HT1080 (cell line): Measurements from ENCODE around the gene GALNTL6. TPM values are rescaled to one million over a fixed set of nuclear protein-coding genes. Genes with fewer than 3 reads are reported as not detected.
"Not testable (repeated sequence)": the region's sequence is repeated elsewhere in the genome, so short reads cannot be mapped to it uniquely, and the experiment has no call there.

Experiments used
- DNase-seq: peaks from one replicate; pipeline ENCODE4 v3.0.0-alpha.2; 2015; ENCODE audit warnings: low read depth
- total RNA-seq: library from RNA; depleted of rRNA; stranded (reverse); fragments of >200 nt; shearing (Covaris generic); gene quantifications from 2 replicates; pipeline ENCODE4 v1.2.3, GENCODE V29; 2014

Gene GALNTL6
- total RNA-seq, 1 experiment from 2014 or later, result not detected

- DNase-seq, result no peak
These were observed 978.6 kb downstream of the GALNTL6 start for GRCh38 chr4:172791841-172792240.

GRCh38 chr4:172793565-172794306 is 980.5 kb downstream of the GALNTL6 start:
- no peak for DNase-seq

GRCh38 chr4:172794307-172794703 is 981.1 kb downstream of the GALNTL6 start:
- DNase-seq, result no peak

GRCh38 chr4:172797281-172797680 is 984.1 kb downstream of the GALNTL6 start:
- not testable (repeated sequence) for DNase-seq

GRCh38 chr4:172802032-172802431 is 988.8 kb downstream of the GALNTL6 start:
- DNase-seq, result no peak

- DNase-seq, result peak; percentile 15
These were observed 993.6 kb downstream of the GALNTL6 start for GRCh38 chr4:172806841-172807240.

- DNase-seq, result no peak
These were observed 995.0 kb downstream of the GALNTL6 start for GRCh38 chr4:172808196-172808595.

GRCh38 chr4:172809319-172809718 is 996.1 kb downstream of the GALNTL6 start:
- DNase-seq, result no peak

GRCh38 chr4:172813359-172813923 is 1000.2 kb downstream of the GALNTL6 start:
- peak; percentile 21 for DNase-seq

- no peak for DNase-seq
These were observed 1002.4 kb downstream of the GALNTL6 start for GRCh38 chr4:172815499-172816164.

- DNase-seq, result no peak
These were observed 1005.7 kb downstream of the GALNTL6 start for GRCh38 chr4:172818901-172819300.

GRCh38 chr4:172819353-172819752 is 1006.1 kb downstream of the GALNTL6 start:
- no peak for DNase-seq

- DNase-seq, result no peak
These were observed 1009.1 kb downstream of the GALNTL6 start for GRCh38 chr4:172822331-172822730.

- peak; percentile 46 for DNase-seq
These were observed 1013.1 kb downstream of the GALNTL6 start for GRCh38 chr4:172826346-172826745.

- peak; percentile 41 for DNase-seq
These were observed 1013.7 kb downstream of the GALNTL6 start for GRCh38 chr4:172826861-172827260.

- peak; percentile 34 for DNase-seq
These were observed 1017.1 kb downstream of the GALNTL6 start for GRCh38 chr4:172830295-172830764.

- DNase-seq, result no peak
These were observed 1023.5 kb downstream of the GALNTL6 start for GRCh38 chr4:172836661-172837060.

- DNase-seq, result no peak
These were observed 1024.9 kb downstream of the GALNTL6 start for GRCh38 chr4:172838111-172838510.

GRCh38 chr4:172838943-172839342 is 1025.7 kb downstream of the GALNTL6 start:
- DNase-seq, result no peak

- DNase-seq, result no peak
These were observed 1029.6 kb downstream of the GALNTL6 start for GRCh38 chr4:172842779-172843178.

GRCh38 chr4:172843192-172843591 is 1030.0 kb downstream of the GALNTL6 start:
- DNase-seq, result no peak

GRCh38 chr4:172844556-172844955 is 1031.4 kb downstream of the GALNTL6 start:
- DNase-seq, result no peak
